HG02642 (cell line): ENCODE results near the gene SDHB.

Source experiments
- ATAC-seq: cut with Tn5 transposase; IDR thresholded peaks from one replicate; pipeline ENCODE4 v1.9.1; 2021; ENCODE audit warnings: mild to moderate bottlenecking; ENCODE audit not compliant: unreplicated experiment, poor library complexity

Gene SDHB

GRCh38 chr1:16992102-16992501, 61.7 kb downstream of the SDHB start:
- ATAC-seq: no peak

GRCh38 chr1:16991571-16991970, 62.3 kb downstream of the SDHB start:
- ATAC-seq: no peak

- no peak for ATAC-seq
Observed at GRCh38 chr1:16989676-16990391, 64.0 kb downstream of the SDHB start.

- no peak for ATAC-seq
Observed at GRCh38 chr1:16988210-16988609, 65.6 kb downstream of the SDHB start.

- ATAC-seq: no peak
Observed at GRCh38 chr1:16986962-16987361, 66.9 kb downstream of the SDHB start.

GRCh38 chr1:16986560-16986959, 67.3 kb downstream of the SDHB start:
- no peak for ATAC-seq

GRCh38 chr1:16986113-16986512, 67.7 kb downstream of the SDHB start:
- no peak for ATAC-seq

GRCh38 chr1:16984717-16985116, 69.1 kb downstream of the SDHB start:
- no peak for ATAC-seq

- no peak for ATAC-seq
Observed at GRCh38 chr1:16983649-16984048, 70.2 kb downstream of the SDHB start.

- no peak for ATAC-seq
Observed at GRCh38 chr1:16982902-16983301, 70.9 kb downstream of the SDHB start.

- no peak for ATAC-seq
Observed at GRCh38 chr1:16981269-16981849, 72.5 kb downstream of the SDHB start.

GRCh38 chr1:16980473-16981268, 73.2 kb downstream of the SDHB start, which contains the start of gene MFAP2:
Gene MFAP2, minus strand, starts transcription at chr1:16980620. Its CDS starts 2,347 bp downstream, at chr1:16978273.
- no peak for ATAC-seq

GRCh38 chr1:16979475-16980327, 74.1 kb downstream of the SDHB start:
- ATAC-seq: no peak

- ATAC-seq: no peak
Observed at GRCh38 chr1:16978567-16979474, 75.0 kb downstream of the SDHB start.

- ATAC-seq: no peak
Observed at GRCh38 chr1:16978139-16978538, 75.7 kb downstream of the SDHB start.

GRCh38 chr1:16977377-16977776, 76.5 kb downstream of the SDHB start:
- no peak for ATAC-seq

GRCh38 chr1:16976966-16977365, 76.9 kb downstream of the SDHB start:
- ATAC-seq: no peak

GRCh38 chr1:16975838-16976237, 78.0 kb downstream of the SDHB start:
- ATAC-seq: no peak

- no peak for ATAC-seq
Observed at GRCh38 chr1:16975211-16975610, 78.6 kb downstream of the SDHB start.
